NCI-H2227 (cell line): ENCODE data around the gene GSDME.

Source experiments
- DNase-seq: peaks from one replicate; lab custom pipeline; 2025; ENCODE audit not compliant: unreplicated experiment; lab: John Stamatoyannopoulos, UW

GSDME gene

DNA sequence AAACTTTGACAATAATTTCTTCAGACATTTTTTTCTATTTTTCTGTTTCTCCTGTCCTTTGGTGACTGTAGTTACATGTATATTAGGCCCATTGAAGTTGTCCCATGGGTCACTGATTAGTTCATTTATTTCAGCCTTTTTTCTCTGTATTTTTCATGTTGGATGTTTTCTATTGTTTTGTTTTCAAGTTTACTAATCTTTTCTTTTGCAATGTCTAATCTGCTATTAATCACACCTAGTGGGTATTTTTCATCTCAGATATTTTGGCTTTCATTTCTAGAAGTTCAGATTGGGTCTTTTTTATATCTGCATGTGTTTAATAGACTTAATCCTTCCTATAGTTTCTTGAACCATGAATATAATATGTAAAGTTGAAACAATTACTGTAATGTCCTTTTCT, 99.3 kb downstream of the GSDME start:
- no peak for DNase-seq

- DNase-seq = no peak
These were observed 100.7 kb downstream of the GSDME start for GRCh38 chr7:24656608-24657007.

GRCh38 chr7:24654305-24654704, 103.0 kb downstream of the GSDME start:
- DNase-seq = no peak

- DNase-seq = no peak
These were observed 103.8 kb downstream of the GSDME start for GRCh38 chr7:24653316-24654085.

DNA sequence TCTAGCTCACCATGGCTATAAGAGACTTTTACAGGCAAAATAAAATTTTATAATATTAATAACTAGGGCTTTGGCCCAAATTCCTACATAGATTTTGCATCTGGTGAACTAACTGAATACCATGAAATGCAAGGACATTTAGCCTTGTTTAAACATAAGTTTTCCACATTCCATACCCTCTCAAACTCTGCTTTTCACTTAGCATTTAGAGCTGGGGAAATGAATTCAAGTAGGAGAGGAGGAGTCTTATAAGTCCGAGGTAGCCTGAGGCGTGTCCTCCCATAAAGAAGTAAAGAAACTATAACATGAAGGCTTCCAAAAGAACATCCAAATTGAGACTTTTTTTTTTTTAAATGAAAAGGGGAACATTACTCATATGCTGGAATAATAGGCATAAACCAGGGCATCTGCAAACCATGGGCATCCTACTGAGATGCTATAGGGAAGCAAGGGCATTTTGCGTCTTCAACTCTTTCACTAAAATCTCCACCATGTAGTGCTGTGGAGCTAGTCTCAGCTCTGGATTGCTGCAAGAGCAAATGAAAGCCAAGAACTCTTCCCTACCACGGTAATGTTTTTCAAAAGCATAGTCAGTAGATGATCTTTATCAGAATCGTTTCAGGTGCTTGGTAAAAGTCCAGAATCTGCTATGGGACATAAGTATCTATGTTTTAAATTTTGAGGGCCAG, 104.9 kb downstream of the GSDME start:
- no peak for DNase-seq
